Measurements from ENCODE around the gene CACTIN.
"Not testable (repeated sequence)": the region's sequence is repeated elsewhere in the genome, so short reads cannot be mapped to it uniquely, and the experiment has no call there.

Gene CACTIN

GRCh38 chr19:3645726-3646125, 19.1 kb upstream of the CACTIN start:
- no peak for DNase-seq

GRCh38 chr19:3645067-3645396, 18.4 kb upstream of the CACTIN start:
- no peak for DNase-seq

- DNase-seq, result no peak
These were observed 17.9 kb upstream of the CACTIN start for GRCh38 chr19:3644351-3645066.

GRCh38 chr19:3643674-3644313, 17.2 kb upstream of the CACTIN start:
- no peak for DNase-seq

GRCh38 chr19:3642987-3643673, 16.5 kb upstream of the CACTIN start:
- DNase-seq, result no peak

GRCh38 chr19:3642296-3642695, 15.7 kb upstream of the CACTIN start:
- DNase-seq, result no peak

GRCh38 chr19:3641515-3642269, 15.1 kb upstream of the CACTIN start:
- no peak for DNase-seq

- DNase-seq, result no peak
These were observed 12.9 kb upstream of the CACTIN start for GRCh38 chr19:3639479-3639878.

- DNase-seq, result no peak
These were observed 11.9 kb upstream of the CACTIN start for GRCh38 chr19:3638208-3639193.

- no peak for DNase-seq
These were observed 11.0 kb upstream of the CACTIN start for GRCh38 chr19:3637621-3638020.

- DNase-seq, result no peak
These were observed 10.4 kb upstream of the CACTIN start for GRCh38 chr19:3636962-3637361.

- DNase-seq, result no peak
These were observed 9.9 kb upstream of the CACTIN start for GRCh38 chr19:3636506-3636905.

- no peak for DNase-seq
These were observed 8.0 kb upstream of the CACTIN start for GRCh38 chr19:3634496-3635045.

- DNase-seq, result no peak
These were observed 7.0 kb upstream of the CACTIN start for GRCh38 chr19:3633559-3633988.

GRCh38 chr19:3632739-3633558, 6.4 kb upstream of the CACTIN start:
- DNase-seq, result no peak

- no peak for DNase-seq
These were observed 5.5 kb upstream of the CACTIN start for GRCh38 chr19:3632098-3632497.

GRCh38 chr19:3631053-3631861, 4.7 kb upstream of the CACTIN start:
- no peak for DNase-seq

GRCh38 chr19:3628766-3629165, 2.2 kb upstream of the CACTIN start:
- DNase-seq, result not testable (repeated sequence)

- DNase-seq, result no peak
These were observed 747 bp upstream of the CACTIN start for GRCh38 chr19:3627351-3627723.

GRCh38 chr19:3625996-3626472, 556 bp downstream of the CACTIN start:
- DNase-seq, result no peak
